DOHH2 (cell line): ENCODE data around the gene NR3C2.

Source experiments
- EZH2phosphoT487 ChIP-seq: fragments of 200-600 bp; sonication (generic); IDR thresholded peaks from 2 replicates; pipeline ENCODE4 v1.6.1; 2017; ENCODE audit warnings: borderline replicate concordance, mild to moderate bottlenecking, antibody characterized with exemption, low read length, moderate library complexity, mixed read lengths
- TF ChIP-seq, protein P1 (sequence below): fragments of 200-600 bp; sonication (generic); IDR thresholded peaks from one replicate; pipeline ENCODE4 v1.5.1; 2014; ENCODE audit warnings: antibody characterized with exemption, mild to moderate bottlenecking, low read depth, low read length; ENCODE audit not compliant: poor library complexity, severe bottlenecking

DNA sequence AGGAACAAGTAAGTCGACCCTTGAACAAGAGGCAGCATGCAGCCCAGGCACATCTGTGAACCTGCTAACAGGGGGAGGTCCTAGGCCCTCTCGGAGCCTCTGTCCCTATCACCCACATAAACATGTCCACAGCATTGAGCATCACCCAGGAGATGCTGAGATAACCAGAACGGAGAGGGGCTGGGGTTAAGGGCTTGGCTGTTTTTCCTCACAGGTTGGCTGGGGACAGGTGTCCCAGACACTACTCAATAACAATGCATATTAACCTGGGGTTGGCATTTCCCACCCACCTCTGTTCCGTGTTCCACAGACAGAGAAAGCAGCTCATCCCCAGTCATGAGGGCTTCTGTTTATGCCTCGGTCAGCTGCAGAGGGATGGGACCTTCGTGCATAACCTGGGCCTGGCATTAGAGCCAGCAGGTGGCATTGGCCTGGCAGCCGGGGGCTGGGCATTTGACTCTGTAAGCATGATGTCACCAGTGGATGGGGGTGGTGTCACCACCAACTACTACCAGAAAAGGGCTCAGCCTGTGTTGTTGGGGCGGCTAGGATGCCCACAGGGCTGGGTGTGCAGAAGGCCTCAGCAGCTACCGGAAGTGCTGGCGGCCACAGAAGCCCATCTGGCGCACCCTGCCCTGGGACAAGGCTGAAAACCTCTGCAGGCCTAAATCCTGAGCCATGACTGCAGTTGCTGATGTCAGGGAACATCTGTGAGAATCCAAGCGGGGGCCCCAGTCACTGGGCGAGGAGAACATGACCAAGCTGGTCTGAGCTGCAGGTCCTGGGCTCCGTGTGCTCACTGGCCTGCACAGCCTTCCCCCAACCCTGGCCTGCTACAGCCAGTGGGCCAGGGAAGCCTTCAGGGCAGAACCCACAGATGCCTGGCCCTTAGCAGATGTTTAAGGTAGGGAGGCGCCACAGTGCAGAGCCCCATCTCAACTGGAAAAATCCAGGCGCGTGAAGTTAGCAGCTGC is 351.4 kb downstream of the NR3C2 start:
- TF ChIP-seq, protein P1, sequence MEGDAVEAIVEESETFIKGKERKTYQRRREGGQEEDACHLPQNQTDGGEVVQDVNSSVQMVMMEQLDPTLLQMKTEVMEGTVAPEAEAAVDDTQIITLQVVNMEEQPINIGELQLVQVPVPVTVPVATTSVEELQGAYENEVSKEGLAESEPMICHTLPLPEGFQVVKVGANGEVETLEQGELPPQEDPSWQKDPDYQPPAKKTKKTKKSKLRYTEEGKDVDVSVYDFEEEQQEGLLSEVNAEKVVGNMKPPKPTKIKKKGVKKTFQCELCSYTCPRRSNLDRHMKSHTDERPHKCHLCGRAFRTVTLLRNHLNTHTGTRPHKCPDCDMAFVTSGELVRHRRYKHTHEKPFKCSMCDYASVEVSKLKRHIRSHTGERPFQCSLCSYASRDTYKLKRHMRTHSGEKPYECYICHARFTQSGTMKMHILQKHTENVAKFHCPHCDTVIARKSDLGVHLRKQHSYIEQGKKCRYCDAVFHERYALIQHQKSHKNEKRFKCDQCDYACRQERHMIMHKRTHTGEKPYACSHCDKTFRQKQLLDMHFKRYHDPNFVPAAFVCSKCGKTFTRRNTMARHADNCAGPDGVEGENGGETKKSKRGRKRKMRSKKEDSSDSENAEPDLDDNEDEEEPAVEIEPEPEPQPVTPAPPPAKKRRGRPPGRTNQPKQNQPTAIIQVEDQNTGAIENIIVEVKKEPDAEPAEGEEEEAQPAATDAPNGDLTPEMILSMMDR = no peak
- TF ChIP-seq EZH2phosphoT487 = no peak
